Stimulated activated CD4-positive, alpha-beta T cell treated with anti-CD3 and anti-CD28 coated beads, Interleukin-15, amount 100 ng/mL, for 24 hours (primary cell): ENCODE results near the gene SH3RF3.

Experiments
- DNase-seq: peaks from one replicate; pipeline ENCODE4 v3.0.0-alpha.2; 2020

The SH3RF3 gene

DNA sequence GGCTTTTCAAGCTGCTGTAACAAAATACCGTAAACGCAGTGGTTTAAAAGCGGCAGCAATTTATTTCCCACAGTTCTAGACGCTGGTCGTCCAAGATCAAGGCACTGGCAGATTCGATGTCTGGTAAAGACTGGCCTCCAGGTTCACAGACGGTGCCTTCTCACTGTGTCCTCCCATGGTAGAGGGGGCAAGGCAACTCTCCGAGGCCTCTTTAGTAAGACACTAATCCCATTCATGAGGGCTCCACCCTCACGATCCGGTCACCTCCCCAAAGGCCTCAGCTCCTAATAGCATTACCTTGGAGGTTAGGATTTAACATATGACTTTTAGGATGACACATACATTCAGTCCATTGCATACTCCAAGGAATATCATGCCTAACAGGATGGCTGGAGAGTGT, 117.2 kb downstream of the SH3RF3 start:
- DNase-seq: no peak

DNA sequence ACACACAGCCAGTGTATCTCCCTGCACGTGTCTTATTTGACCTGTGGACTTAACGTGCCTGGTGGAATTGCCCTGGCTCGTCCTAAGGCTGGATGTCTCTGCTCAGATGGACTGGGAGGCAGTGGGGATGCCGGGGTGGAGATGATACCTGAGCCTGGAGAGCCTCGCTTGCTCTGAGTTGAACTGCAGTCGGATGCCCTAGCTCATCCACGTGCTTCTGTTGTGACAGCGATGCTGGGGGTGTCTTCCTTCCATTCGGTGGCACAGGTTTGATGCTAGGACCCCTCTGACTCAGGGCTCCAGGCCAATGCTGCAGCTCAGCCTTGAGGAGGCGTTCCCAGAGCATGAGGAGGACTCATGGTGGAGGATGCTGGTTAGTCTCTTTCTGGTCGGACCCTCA, 117.6 kb downstream of the SH3RF3 start:
- DNase-seq: no peak

DNA sequence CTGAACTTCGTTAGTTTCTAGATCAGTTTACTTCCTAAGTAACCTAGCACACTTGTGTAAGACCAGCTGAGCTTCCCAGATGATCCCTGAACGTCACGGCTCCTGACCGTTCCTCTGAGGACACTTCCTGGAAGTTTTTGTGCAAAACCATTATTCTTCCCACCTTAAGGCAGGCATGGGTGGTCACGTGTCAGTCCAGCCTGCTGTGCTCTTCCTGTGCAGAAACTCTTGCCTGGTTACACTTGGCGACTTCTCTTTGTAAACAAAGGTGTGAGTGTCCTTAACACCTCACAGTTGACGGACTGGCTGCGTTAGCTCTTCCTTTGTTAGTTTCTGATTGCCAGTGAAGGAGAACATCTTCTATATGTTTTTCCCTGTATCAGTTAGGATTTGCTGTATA, 118.3 kb downstream of the SH3RF3 start:
- DNase-seq: no peak

DNA sequence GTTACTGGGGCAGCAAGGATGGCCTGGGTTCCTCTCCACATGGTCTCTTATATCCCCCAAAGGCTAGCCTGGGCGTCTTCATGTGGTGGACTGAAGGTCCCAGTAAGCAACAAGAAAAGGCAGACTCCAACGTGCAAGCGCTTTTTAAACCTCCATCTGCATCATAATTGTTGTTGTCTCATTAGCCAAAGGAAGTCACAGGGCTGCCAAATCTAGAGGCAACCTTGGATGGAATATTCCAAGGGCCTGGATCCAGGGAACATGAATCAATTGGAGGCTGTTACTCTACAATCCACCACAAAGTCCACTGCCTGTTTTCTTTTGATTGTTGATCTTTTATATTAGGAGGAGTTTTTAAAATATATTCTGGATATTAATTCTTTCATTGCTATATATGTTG, 118.8 kb downstream of the SH3RF3 start:
- no peak for DNase-seq

DNA sequence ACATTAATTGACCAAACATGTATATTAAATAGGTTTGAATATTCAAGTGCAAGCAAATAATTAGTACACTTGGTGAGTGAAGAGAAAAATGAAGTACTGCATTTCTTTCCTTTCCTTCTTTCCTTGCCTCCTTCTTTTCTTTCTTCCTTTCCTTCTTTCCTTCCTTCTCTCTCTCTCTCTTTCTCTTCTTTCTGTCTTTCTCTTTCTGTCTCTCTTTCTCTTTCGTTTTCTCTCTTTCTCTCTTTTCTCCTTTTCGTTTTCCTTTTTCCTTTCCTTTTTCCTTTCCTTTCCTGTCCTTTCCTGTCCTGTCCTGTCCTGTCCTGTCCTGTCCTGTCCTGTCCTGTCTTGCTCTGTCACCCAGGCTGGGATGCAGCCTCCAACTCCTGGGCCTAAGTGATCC, 119.6 kb downstream of the SH3RF3 start:
- DNase-seq: no peak

DNA sequence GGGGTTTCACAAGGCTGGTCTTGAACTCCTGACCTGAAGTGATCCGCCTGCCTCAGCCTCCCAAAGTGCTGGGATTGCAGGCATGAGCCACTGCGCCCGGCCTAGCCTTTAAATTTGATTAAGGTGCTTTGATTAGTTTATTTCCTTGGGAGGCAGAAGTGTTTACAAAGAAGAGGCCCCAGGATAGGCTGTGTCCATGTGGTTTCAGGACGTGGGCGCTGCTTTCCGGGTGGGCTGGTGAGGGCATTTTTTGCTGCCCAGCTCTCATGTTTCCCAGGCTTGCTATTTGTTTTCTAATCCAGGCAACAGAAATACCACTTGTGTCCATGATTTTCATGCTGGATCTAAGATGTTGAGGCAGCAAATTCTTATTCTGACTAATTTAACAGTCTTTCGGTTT, 124.2 kb downstream of the SH3RF3 start:
- DNase-seq: no peak

DNA sequence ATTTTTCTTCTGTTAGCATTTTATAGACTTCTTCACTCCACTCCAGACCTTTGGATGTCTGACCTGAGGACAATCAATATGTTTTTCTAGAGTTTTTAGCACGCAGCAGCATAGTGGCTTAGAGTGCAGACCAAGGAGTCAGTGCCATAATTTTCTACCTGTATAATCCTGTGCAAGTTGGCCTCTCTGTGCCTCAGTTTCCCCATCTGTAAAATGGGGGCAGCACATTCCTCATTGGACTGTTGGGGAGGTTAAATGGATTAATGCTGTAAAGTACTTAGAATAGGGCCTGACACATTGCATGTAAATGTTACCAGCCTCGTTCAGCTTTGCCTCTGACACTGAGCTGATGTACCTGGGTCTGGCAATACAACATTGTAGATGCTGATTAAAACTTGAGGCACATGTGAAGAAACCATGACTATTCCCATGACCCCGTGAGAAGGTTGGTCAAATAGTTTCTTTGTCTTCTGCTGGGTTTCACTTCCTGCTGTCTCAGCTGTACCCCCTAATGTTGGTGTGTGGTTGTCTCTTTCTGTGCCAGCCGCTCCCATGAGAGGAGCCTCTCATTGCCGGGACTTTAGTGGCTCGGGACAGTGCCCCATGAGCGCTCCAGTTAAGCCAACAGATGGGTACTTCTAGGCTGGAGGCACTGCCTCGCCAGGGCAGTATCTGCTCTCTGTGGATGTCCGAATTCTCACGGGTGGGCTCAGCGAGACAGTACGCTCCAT, 125.3 kb downstream of the SH3RF3 start:
- no peak for DNase-seq

- no peak for DNase-seq
These were observed 126.6 kb downstream of the SH3RF3 start for GRCh38 chr2:109255654-109256053.

DNA sequence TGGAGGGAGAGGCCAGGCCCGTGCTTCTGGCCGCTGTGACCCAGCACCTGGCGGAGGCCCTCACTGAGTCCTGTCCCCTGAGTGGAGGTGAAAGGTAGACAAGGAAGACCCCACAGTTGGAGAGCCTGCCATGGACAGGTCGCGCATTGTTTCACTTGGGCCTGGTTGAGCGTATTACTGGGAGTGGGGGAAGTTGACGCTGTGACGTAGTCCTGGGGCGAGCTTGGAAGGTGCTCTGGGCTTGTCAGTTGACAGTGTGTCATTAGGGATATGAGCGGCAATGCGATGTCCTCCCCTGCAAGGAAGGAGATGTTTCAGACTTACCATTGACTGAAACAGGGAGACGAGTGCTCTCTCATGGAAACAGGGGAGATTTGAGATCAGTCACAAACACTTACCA, 127.1 kb downstream of the SH3RF3 start:
- DNase-seq: no peak

DNA sequence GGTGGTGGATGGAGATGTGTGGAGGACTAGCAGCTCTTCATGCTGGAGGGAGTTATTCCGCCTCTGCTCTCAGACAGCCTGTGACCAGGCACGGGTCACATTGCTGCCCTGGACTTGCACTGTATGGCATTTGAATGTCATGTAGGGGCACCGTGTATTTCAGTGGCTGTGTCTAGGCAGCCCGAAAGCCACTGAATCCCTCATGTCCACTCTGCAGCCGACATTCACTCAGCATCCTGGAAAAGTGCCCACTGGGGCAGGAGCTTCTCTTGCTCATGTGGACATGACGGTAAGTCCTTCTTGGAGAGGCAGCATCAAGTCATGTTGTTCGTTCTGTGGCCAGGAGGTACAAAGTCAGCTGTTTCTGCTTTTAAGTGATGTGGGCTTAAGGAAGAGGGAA, 127.9 kb downstream of the SH3RF3 start:
- DNase-seq: no peak

DNA sequence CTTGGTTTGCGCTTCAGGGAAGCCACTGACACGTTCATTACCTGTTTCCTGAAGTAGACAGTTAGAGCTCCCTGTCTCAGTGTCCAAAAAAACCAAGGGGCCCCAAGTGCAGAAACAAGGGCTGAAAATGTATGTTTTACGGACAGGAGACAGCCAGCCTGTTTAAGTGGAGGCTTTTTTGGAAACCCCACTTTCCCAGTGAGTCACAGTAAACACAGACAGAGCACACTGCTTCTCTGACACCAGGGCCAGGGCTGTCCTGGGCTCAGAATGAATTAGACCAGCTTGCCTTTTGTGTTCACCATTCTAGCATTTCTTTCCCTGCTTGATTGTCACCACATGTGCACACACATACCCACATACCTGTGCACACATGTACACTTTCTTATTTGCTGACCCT, 128.6 kb downstream of the SH3RF3 start:
- DNase-seq: no peak

DNA sequence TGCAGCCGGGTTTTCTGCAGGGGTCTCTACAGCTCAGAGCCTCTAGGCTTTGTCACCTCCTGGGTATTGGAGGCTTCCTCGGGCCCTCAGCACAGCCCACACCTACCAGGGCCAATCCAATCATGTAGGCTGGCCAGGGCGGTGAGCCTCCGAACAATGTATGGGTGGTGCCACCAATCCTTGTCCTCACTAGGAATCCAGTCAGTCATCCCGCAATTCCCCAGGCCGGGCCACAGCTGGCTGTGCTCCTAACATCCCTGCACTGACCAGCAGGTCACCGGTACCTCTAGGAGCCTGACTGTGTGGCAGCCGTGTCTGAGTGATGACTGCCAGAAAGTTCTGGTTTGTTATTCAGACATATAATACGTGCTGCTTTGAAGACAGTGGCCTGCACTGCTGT, 129.4 kb downstream of the SH3RF3 start:
- DNase-seq: no peak

- DNase-seq: no peak
These were observed 130.0 kb downstream of the SH3RF3 start for GRCh38 chr2:109258905-109259540.

GRCh38 chr2:109259671-109260070, 130.7 kb downstream of the SH3RF3 start:
- no peak for DNase-seq

- no peak for DNase-seq
These were observed 131.3 kb downstream of the SH3RF3 start for GRCh38 chr2:109260116-109260855.

- DNase-seq: no peak
These were observed 132.1 kb downstream of the SH3RF3 start for GRCh38 chr2:109260886-109261700.

DNA sequence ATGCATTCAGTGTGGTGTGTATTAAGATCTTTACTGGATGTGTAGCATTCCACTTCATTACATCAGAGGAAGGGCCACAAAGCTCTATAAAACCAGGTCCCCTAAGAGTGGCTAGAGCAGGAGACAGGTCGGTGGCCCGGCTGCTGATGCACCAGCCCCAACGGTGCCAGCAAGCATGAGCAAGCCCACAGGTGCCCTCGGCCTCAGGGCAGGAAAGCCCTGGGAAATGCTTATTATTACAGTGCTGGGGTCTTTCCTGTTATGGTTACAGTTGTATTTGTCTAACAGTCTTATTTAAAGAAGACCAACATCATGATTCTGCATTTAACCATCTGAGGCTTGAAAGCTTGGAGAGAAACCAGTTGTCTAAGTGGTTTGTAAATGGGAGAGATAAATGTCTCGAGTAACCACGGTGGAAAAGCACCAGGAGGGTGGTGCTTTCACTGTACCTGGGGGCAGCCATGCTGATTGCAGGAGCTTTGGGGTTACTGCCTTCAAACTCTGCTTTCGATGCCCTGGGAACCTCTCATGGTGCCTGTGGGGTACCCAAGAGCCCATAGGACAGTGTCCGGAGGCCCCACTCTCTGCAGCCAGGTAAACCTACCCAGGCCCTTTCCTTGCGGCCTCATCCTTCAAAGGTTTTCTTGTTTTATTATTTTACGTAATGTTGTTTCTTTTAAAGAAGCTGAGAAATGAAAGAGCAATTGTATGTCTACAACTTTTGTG, 133.1 kb downstream of the SH3RF3 start:
- DNase-seq: no peak

DNA sequence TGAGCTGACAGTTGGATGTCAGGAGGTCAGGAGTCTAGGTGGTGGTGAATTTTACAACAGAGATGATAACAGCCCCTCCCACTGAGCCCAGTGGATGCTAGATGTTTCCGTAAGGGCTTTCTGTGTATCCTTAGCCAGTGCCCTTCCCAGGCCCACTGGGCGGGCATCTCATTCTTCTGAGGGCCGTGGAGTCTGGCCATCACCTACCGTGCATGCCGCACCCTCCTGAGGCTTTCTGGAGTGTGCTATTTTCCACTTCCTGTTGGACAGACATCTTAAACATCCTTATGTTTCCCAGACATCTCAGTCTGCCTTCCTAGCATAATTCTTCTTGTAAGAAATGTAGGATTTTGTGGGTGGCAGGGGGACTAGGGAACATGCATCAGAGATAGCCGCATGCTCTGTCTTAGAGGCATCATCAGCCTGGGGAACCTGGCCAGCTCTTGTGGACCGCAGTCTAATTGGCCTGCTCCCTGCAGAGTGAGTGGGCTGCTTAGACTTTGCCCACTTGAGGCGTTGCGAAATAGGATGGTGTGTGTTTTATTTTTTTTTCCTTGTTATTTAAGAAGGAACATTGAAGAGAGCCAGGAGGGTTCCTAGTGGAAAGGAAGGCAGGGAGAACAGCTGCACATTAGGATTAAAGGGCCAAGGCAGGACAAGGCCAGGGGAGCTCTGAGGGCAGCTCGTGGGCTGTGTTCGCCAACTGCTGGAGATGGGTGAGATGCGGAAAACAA, 135.8 kb downstream of the SH3RF3 start:
- no peak for DNase-seq

DNA sequence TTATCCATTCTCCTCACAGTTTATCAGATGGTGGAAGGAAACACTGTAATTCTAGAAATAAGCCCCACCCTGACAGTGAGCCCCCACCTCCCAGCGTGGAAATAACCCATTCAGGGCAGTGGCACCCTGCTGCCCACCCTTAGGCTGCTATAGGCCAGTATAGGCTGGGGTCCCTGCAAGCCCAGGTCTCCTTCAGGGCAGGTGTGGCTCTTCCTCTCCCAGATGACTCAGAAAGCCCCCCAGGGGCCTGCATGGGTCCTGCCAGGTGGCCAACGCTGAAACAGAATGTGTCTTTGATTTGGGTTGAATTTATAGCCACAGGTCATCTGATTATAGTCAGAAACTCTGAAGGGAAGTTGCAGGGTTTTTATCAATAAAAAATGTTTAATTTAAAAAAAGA, 136.4 kb downstream of the SH3RF3 start:
- no peak for DNase-seq

GRCh38 chr2:109265953-109266352, 136.9 kb downstream of the SH3RF3 start:
- DNase-seq: no peak

- no peak for DNase-seq
These were observed 137.5 kb downstream of the SH3RF3 start for GRCh38 chr2:109266496-109266895.
